WTC11 (cell line): Measurements from ENCODE around the gene HPGD. TPM values are rescaled to one million over a fixed set of nuclear protein-coding genes. Genes with fewer than 3 reads are reported as not detected.

Source experiments
- ATAC-seq: fragments of 200-7000 bp; cut with Tn5 transposase; 2 replicates; pipeline ENCODE4 v1.10.0; 2021; ENCODE audit warnings: mild to moderate bottlenecking, moderate library complexity
- CTCF ChIA-PET: fragments of 300-600 bp; sonication (Branson Sonifier 250); formaldehyde crosslinking; loops from one replicate; lab custom pipeline; 2021; ENCODE audit warnings: antibody characterized with exemption; lab: Charles Lee
- POLR2A ChIA-PET: fragments of 350-600 bp; sonication (Branson Sonifier 250); formaldehyde crosslinking; loops from one replicate; lab custom pipeline; 2021; ENCODE audit warnings: antibody characterized with exemption; lab: Charles Lee
- DNase-seq: peaks from one replicate; pipeline ENCODE4 v3.0.0; 2021; ENCODE audit warnings: low spot score
- H3K27ac Mint-ChIP-seq: 2 replicates; pipeline ENCODE4 v1.8.0; 2021; ENCODE audit warnings: mixed read lengths
- H3K27me3 Mint-ChIP-seq: 2 replicates; pipeline ENCODE4 v1.8.0; 2021; ENCODE audit warnings: low read depth, mild to moderate bottlenecking, moderate library complexity, mixed read lengths
- H3K36me3 Mint-ChIP-seq: 2 replicates; pipeline ENCODE4 v1.8.0; 2021; ENCODE audit warnings: mixed read lengths
- H3K4me1 Mint-ChIP-seq: 2 replicates; pipeline ENCODE4 v1.8.0; 2022; ENCODE audit warnings: mixed read lengths
- H3K4me3 Mint-ChIP-seq: 2 replicates; pipeline ENCODE4 v1.8.0; 2021; ENCODE audit warnings: mild to moderate bottlenecking, moderate library complexity, mixed read lengths
- H3K9me3 Mint-ChIP-seq: 2 replicates; pipeline ENCODE4 v1.8.0; 2021; ENCODE audit warnings: mixed read lengths
- ARID4B ChIP-seq: sonication (generic); formaldehyde crosslinking; IDR thresholded peaks from 2 replicates; pipeline ENCODE4 v1.8.0; 2023; ENCODE audit warnings: missing genetic modification reagents, mild to moderate bottlenecking, borderline replicate concordance
- EMX1 ChIP-seq: fragments of 250-450 bp; sonication (Bioruptor Pico); IDR thresholded peaks from 2 replicates; pipeline ENCODE4 v1.8.0; 2021; ENCODE audit warnings: mild to moderate bottlenecking
- RELA ChIP-seq: sonication (generic); formaldehyde crosslinking; IDR thresholded peaks from 2 replicates; pipeline ENCODE4 v1.8.1; 2022; ENCODE audit warnings: missing genetic modification reagents, mild to moderate bottlenecking, borderline replicate concordance
- TEAD1 ChIP-seq: sonication (generic); formaldehyde crosslinking; IDR thresholded peaks from 2 replicates; pipeline ENCODE4 v1.8.0; 2022; ENCODE audit warnings: mild to moderate bottlenecking, missing genetic modification reagents
- ZBTB21 ChIP-seq: sonication (generic); formaldehyde crosslinking; IDR thresholded peaks from 2 replicates; pipeline ENCODE4 v1.8.1; 2023; ENCODE audit warnings: mild to moderate bottlenecking, missing genetic modification reagents, borderline replicate concordance
- ZNF281 ChIP-seq: sonication (generic); formaldehyde crosslinking; IDR thresholded peaks from 2 replicates; pipeline ENCODE4 v1.8.0; 2023; ENCODE audit warnings: mild to moderate bottlenecking, missing genetic modification reagents
- total RNA-seq: library from RNA; stranded (reverse); gene quantifications from 3 replicates; pipeline ENCODE4 v1.2.3, GENCODE V29; 2021
- TF ChIP-seq, protein P1 (sequence below): sonication (generic); formaldehyde crosslinking; IDR thresholded peaks from 2 replicates; pipeline ENCODE4 v1.8.1; 2022; ENCODE audit warnings: mild to moderate bottlenecking, missing genetic modification reagents, moderate library complexity, borderline replicate concordance
- TF ChIP-seq, protein P2 (sequence below): sonication (generic); formaldehyde crosslinking; IDR thresholded peaks from 2 replicates; pipeline ENCODE4 v1.8.1; 2023; ENCODE audit warnings: mild to moderate bottlenecking, missing genetic modification reagents, moderate library complexity
- TF ChIP-seq, protein P3 (sequence below): fragments of 250-450 bp; sonication (Bioruptor Pico); IDR thresholded peaks from 2 replicates; pipeline ENCODE4 v2.1.2; 2022; ENCODE audit warnings: mild to moderate bottlenecking, moderate library complexity
- TF ChIP-seq, protein P4 (sequence below): fragments of 250-450 bp; sonication (Bioruptor Pico); IDR thresholded peaks from 2 replicates; pipeline ENCODE4 v1.8.0; 2021; ENCODE audit warnings: mild to moderate bottlenecking

The HPGD gene
- total RNA-seq, 1 experiment from 2014 or later = 3.6 TPM

- no peak for TF ChIP-seq ARID4B
- TF ChIP-seq, protein P1, sequence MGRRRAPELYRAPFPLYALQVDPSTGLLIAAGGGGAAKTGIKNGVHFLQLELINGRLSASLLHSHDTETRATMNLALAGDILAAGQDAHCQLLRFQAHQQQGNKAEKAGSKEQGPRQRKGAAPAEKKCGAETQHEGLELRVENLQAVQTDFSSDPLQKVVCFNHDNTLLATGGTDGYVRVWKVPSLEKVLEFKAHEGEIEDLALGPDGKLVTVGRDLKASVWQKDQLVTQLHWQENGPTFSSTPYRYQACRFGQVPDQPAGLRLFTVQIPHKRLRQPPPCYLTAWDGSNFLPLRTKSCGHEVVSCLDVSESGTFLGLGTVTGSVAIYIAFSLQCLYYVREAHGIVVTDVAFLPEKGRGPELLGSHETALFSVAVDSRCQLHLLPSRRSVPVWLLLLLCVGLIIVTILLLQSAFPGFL (CRISPR knock-in tag) = no peak
- TF ChIP-seq, all 79 proteins: peak for 0
Measured at GRCh38 chr4:174534461-174534860, 12.2 kb upstream of the HPGD start (continued).

DNA sequence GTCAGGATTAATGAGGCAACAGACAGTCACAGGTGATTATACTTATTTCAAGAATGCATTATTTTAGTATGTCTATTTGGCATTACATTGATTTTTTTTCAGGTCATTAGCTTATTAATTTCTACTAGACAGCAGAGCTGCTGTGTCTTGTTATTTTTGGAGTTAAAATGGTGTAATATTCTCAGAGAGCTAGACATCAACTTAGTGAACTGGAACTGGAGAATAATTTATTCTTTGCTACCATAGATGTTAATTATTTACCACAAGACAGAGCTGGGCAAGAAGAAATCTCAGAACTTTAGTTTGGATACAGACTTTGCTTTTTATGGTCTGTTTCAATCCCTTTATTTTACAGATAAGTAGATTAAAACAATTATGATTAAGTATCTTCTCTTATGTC, 10.2 kb upstream of the HPGD start:
- Mint-ChIP-seq H3K36me3 (no peaks in the 10 kb centered on the region), H3K9me3 (peaks cover 11% of the 10 kb centered on the region), H3K27me3 (no peaks in the 10 kb centered on the region; the same call in 1 of the 2 replicates), H3K27ac (no peak overlapping the region), H3K4me1 (peaks cover 23% of the 10 kb centered on the region), H3K4me3 (no peak overlapping the region)
- ChIA-PET POLR2A (interaction anchor here (0.7 to 1.0 kb wide), 2 partner anchors 10 to 26 kb away, joined by 3 read pairs; no protein-coding TSS in a partner anchor), CTCF (no interaction called here)
- no peak for TF ChIP-seq TEAD1 (CRISPR knock-in tag)
- no peak for TF ChIP-seq ZNF281 (CRISPR knock-in tag)
- TF ChIP-seq, protein P2, sequence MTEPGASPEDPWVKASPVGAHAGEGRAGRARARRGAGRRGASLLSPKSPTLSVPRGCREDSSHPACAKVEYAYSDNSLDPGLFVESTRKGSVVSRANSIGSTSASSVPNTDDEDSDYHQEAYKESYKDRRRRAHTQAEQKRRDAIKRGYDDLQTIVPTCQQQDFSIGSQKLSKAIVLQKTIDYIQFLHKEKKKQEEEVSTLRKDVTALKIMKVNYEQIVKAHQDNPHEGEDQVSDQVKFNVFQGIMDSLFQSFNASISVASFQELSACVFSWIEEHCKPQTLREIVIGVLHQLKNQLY (CRISPR knock-in tag) = no peak
- DNase-seq (no peak), ATAC-seq (no peak)

- no peak for TF ChIP-seq TEAD1 (CRISPR knock-in tag)
- no peak for TF ChIP-seq RELA
- no peak for TF ChIP-seq EMX1
- TF ChIP-seq, protein P3, sequence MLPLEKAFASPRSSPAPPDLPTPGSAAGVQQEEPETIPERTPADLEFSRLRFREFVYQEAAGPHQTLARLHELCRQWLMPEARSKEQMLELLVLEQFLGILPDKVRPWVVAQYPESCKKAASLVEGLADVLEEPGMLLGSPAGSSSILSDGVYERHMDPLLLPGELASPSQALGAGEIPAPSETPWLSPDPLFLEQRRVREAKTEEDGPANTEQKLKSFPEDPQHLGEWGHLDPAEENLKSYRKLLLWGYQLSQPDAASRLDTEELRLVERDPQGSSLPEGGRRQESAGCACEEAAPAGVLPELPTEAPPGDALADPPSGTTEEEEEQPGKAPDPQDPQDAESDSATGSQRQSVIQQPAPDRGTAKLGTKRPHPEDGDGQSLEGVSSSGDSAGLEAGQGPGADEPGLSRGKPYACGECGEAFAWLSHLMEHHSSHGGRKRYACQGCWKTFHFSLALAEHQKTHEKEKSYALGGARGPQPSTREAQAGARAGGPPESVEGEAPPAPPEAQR (CRISPR knock-in tag) = no peak
- TF ChIP-seq, protein P4, sequence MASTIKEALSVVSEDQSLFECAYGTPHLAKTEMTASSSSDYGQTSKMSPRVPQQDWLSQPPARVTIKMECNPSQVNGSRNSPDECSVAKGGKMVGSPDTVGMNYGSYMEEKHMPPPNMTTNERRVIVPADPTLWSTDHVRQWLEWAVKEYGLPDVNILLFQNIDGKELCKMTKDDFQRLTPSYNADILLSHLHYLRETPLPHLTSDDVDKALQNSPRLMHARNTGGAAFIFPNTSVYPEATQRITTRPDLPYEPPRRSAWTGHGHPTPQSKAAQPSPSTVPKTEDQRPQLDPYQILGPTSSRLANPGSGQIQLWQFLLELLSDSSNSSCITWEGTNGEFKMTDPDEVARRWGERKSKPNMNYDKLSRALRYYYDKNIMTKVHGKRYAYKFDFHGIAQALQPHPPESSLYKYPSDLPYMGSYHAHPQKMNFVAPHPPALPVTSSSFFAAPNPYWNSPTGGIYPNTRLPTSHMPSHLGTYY (CRISPR knock-in tag) = no peak
- no peak for TF ChIP-seq ARID4B
- TF ChIP-seq ZBTB21 (CRISPR knock-in tag) = no peak
- TF ChIP-seq, all 79 proteins: peak for 0
- Mint-ChIP-seq H3K27ac (peak overlapping the region; percentile 19; the same call in 1 of the 2 replicates), H3K4me1 (peaks cover 23% of the 10 kb centered on the region), H3K4me3 (no peak overlapping the region), H3K27me3 (no peaks in the 10 kb centered on the region; the same call in 1 of the 2 replicates), H3K36me3 (no peaks in the 10 kb centered on the region), H3K9me3 (peaks cover 11% of the 10 kb centered on the region)
- POLR2A ChIA-PET = interaction anchor here (1.0 kb wide), 1 partner anchor 25 kb away, joined by 3 read pairs; no protein-coding TSS in a partner anchor
- no peak for ATAC-seq
- CTCF ChIA-PET = no interaction called here
- no peak for DNase-seq
Measured at GRCh38 chr4:174531486-174531885, 9.2 kb upstream of the HPGD start.
